PFSK-1 (cell line): ENCODE measurements around the gene DCUN1D1.

Experiments used
- POLR2AphosphoS5 ChIP-seq: IDR thresholded peaks from 2 replicates; pipeline ENCODE4 v1.6.1; 2012; ENCODE audit warnings: low read depth, mild to moderate bottlenecking, control low read depth, low read length, moderate library complexity
- SIN3A ChIP-seq: IDR thresholded peaks from 2 replicates; pipeline ENCODE4 v1.6.1; 2012; ENCODE audit warnings: mild to moderate bottlenecking, low read length, moderate library complexity, borderline replicate concordance; ENCODE audit not compliant: insufficient read depth
- TF ChIP-seq, protein P1 (sequence below), 2 experiments: IDR thresholded peaks; 2 replicates each; pipeline versions ENCODE4 v1.6.1 to v1.8.0; 2011 to 2012; ENCODE audit warnings: low read depth in 2 of 2, low read length in 2 of 2, control low read depth in 1 of 2, inconsistent platforms in 1 of 2, mild to moderate bottlenecking in 1 of 2, moderate library complexity in 1 of 2; ENCODE audit not compliant: insufficient read depth in 1 of 2

DNA sequence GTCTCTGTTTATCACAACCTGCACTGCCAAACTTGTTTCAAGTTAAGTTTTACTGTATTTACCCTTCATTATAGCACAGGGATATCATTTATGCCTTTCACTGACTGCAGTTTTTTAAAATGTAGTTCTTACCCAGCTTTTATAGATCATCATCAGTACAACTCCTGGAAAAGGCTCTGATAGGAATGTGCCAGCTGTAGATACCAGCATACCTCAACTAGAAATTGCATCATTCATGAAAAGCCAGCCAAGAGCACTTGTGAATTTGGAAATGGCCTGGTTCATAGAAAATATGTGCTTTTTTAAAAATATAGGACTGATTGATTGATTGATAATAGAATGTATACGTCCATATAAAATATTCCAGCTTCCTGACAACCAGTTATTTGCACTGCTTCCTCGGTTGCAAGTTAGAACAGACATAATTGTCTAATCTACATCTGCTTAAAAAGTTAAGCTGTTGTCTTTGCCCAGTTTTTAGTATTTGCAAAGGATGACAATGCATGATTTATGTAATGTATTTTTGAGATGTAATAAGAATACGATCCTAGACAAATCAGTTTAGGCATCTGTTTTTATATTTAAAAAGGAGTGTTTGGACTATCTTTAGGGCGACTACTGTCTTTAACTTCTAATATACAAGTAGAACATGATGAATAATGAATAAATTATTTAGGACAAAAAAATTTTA lies 58.5 kb downstream of the DCUN1D1 start:
- TF ChIP-seq POLR2AphosphoS5, result no peak
- no peak for TF ChIP-seq SIN3A
- TF ChIP-seq, protein P1, sequence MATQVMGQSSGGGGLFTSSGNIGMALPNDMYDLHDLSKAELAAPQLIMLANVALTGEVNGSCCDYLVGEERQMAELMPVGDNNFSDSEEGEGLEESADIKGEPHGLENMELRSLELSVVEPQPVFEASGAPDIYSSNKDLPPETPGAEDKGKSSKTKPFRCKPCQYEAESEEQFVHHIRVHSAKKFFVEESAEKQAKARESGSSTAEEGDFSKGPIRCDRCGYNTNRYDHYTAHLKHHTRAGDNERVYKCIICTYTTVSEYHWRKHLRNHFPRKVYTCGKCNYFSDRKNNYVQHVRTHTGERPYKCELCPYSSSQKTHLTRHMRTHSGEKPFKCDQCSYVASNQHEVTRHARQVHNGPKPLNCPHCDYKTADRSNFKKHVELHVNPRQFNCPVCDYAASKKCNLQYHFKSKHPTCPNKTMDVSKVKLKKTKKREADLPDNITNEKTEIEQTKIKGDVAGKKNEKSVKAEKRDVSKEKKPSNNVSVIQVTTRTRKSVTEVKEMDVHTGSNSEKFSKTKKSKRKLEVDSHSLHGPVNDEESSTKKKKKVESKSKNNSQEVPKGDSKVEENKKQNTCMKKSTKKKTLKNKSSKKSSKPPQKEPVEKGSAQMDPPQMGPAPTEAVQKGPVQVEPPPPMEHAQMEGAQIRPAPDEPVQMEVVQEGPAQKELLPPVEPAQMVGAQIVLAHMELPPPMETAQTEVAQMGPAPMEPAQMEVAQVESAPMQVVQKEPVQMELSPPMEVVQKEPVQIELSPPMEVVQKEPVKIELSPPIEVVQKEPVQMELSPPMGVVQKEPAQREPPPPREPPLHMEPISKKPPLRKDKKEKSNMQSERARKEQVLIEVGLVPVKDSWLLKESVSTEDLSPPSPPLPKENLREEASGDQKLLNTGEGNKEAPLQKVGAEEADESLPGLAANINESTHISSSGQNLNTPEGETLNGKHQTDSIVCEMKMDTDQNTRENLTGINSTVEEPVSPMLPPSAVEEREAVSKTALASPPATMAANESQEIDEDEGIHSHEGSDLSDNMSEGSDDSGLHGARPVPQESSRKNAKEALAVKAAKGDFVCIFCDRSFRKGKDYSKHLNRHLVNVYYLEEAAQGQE (IDR thresholded peaks at IDR 0.05; ENCODE audit: insufficient read depth in 1 of 2, low read depth in 2 of 2, low read length in 2 of 2), result no peak
